Liver (tissue), 9 donors: Measurements from ENCODE around the gene CHCT1. TPM values are rescaled to one million over a fixed set of nuclear protein-coding genes. Genes with fewer than 3 reads are reported as not detected.

Experiments used
- DNase-seq: peaks from one replicate; pipeline ENCODE4 v3.0.0-alpha.2; 2017; ENCODE audit warnings: low spot score
- H3K27ac ChIP-seq, 2 donors: one replicate each; pipeline ENCODE4 v1.7.0; 2013; ENCODE audit warnings: inconsistent platforms in 2 of 2, low read length in 2 of 2, control low read depth in 1 of 2, low read depth in 1 of 2, mild to moderate bottlenecking in 1 of 2
- H3K27me3 ChIP-seq, 4 donors: one replicate each; pipeline versions ENCODE4 v1.6.1 to v1.7.0; 2013; ENCODE audit warnings: low read length in 3 of 4, inconsistent platforms in 1 of 4, mild to moderate bottlenecking in 1 of 4, moderate library complexity in 1 of 4; ENCODE audit not compliant: control insufficient read depth in 4 of 4, insufficient read depth in 4 of 4
- H3K36me3 ChIP-seq, 4 donors: one replicate each; pipeline versions ENCODE4 v1.6.1 to v1.7.0; 2013; ENCODE audit warnings: low read length in 3 of 4, mild to moderate bottlenecking in 3 of 4, low read depth in 1 of 4, moderate library complexity in 1 of 4; ENCODE audit not compliant: control insufficient read depth in 4 of 4, insufficient read depth in 3 of 4
- H3K4me1 ChIP-seq, 4 donors: one replicate each; pipeline versions ENCODE4 v1.6.1 to v1.7.0; 2013; ENCODE audit warnings: low read length in 3 of 4, mild to moderate bottlenecking in 3 of 4, moderate library complexity in 1 of 4; ENCODE audit not compliant: control insufficient read depth in 4 of 4, insufficient read depth in 4 of 4
- H3K4me3 ChIP-seq, 3 donors: one replicate each; pipeline versions ENCODE4 v1.6.1 to v1.7.0; 2013; ENCODE audit warnings: low read length in 3 of 3, control low read depth in 1 of 3, low read depth in 1 of 3, mild to moderate bottlenecking in 1 of 3
- H3K9ac ChIP-seq, 2 donors: one replicate each; pipeline ENCODE4 v1.7.0; 2013; ENCODE audit warnings: low read length in 2 of 2, mild to moderate bottlenecking in 2 of 2, moderate library complexity in 2 of 2, control low read depth in 1 of 2, low read depth in 1 of 2
- H3K9me3 ChIP-seq, 4 donors: one replicate each; pipeline versions ENCODE4 v1.6.1 to v1.7.0; 2013; ENCODE audit warnings: low read length in 3 of 4; ENCODE audit not compliant: control insufficient read depth in 4 of 4
- ATF3 ChIP-seq: IDR thresholded peaks from 2 replicates; pipeline ENCODE4 v1.6.1; 2016; ENCODE audit warnings: antibody characterized with exemption
- EGR1 ChIP-seq, 2 donors: IDR thresholded peaks; 2 replicates each; pipeline ENCODE4 v1.6.1; 2016 to 2018; ENCODE audit warnings: antibody characterized with exemption in 2 of 2, low read depth in 2 of 2
- FOXA1 ChIP-seq: IDR thresholded peaks from 2 replicates; pipeline ENCODE4 v1.6.1; 2016; ENCODE audit warnings: antibody characterized with exemption
- FOXA2 ChIP-seq: IDR thresholded peaks from 2 replicates; pipeline ENCODE4 v1.6.1; 2016; ENCODE audit warnings: antibody characterized with exemption
- GABPA ChIP-seq, 2 donors: IDR thresholded peaks in 1 of 2; conservative IDR thresholded peaks in 1 of 2; 2 replicates each; pipeline ENCODE4 v1.6.1; 2016; ENCODE audit warnings: antibody characterized with exemption in 2 of 2, mild to moderate bottlenecking in 1 of 2, moderate library complexity in 1 of 2
- HNF4A ChIP-seq, 2 donors: conservative IDR thresholded peaks; 2 replicates each; pipeline ENCODE4 v1.6.1; 2016; ENCODE audit warnings: antibody characterized with exemption in 2 of 2, mild to moderate bottlenecking in 2 of 2
- JUND ChIP-seq, 2 donors: IDR thresholded peaks; 2 replicates each; pipeline ENCODE4 v1.6.1; 2016; ENCODE audit warnings: antibody characterized with exemption in 2 of 2
- NR2F2 ChIP-seq: IDR thresholded peaks from 2 replicates; pipeline ENCODE4 v1.6.1; 2016; ENCODE audit warnings: antibody characterized with exemption
- RAD21 ChIP-seq, 2 donors: IDR thresholded peaks; 2 replicates each; pipeline ENCODE4 v1.6.1; 2016; ENCODE audit warnings: antibody characterized with exemption in 2 of 2, mild to moderate bottlenecking in 2 of 2
- REST ChIP-seq: IDR thresholded peaks from 2 replicates; pipeline ENCODE4 v1.6.1; 2016; ENCODE audit warnings: antibody characterized with exemption, mild to moderate bottlenecking
- RXRA ChIP-seq, 2 donors: IDR thresholded peaks; 2 replicates each; pipeline ENCODE4 v1.6.1; 2017 to 2018; ENCODE audit warnings: antibody characterized with exemption in 2 of 2, mild to moderate bottlenecking in 1 of 2
- TAF1 ChIP-seq: conservative IDR thresholded peaks from 2 replicates; pipeline ENCODE4 v1.6.1; 2016; ENCODE audit warnings: antibody characterized with exemption, mild to moderate bottlenecking
- YY1 ChIP-seq: IDR thresholded peaks from 2 replicates; pipeline ENCODE4 v1.6.1; 2016; ENCODE audit warnings: antibody characterized with exemption, mild to moderate bottlenecking
- WGBS: extraction: QIAGEN DNeasy Blood & Tissue Kit; methylation state at CpG from one replicate; pipeline ENCODE4 v1.1.7; 2013; 5-methylcytosine and 5-hydroxymethylcytosine counted together
- polyA plus RNA-seq, 2 donors: library from polyadenylated mRNA; stranded (reverse) in 1 of 2; unstranded in 1 of 2; fragments of 200-250 nt in 1 of 2; fragments of >200 nt in 1 of 2; fragmentation: Nextera tagmentation in 1 of 2; extraction: Ambion mirVana in 1 of 2; gene quantifications; one replicate each; pipeline versions ENCODE4 v1.2.1 to v1.2.3, GENCODE V29; 2013 to 2015
- total RNA-seq, 2 donors: library from RNA; depleted of rRNA; stranded (reverse); fragments of >200 nt; gene quantifications; one replicate each; pipeline ENCODE4 v1.2.3, GENCODE V29; 2014
- TF ChIP-seq, protein P1 (sequence below): IDR thresholded peaks from 2 replicates; pipeline ENCODE4 v1.6.1; 2016; ENCODE audit warnings: antibody characterized with exemption
- TF ChIP-seq, protein P2 (sequence below): IDR thresholded peaks from 2 replicates; pipeline ENCODE4 v1.6.1; 2016; ENCODE audit warnings: antibody characterized with exemption
- TF ChIP-seq, protein P3 (sequence below): fragments of 150-350 bp; IDR thresholded peaks from 2 replicates; pipeline ENCODE4 v1.5.1; 2017; ENCODE audit warnings: improper control_type of control experiment, low read depth, low read length; ENCODE audit not compliant: missing input control
- donor health status: healthy.
- donor health status: healthy.
- donor health status: healthy.
- donor health status: healthy.
- donor health status: healthy.

CHCT1 gene
- total and polyA plus RNA-seq, 4 donors = not detected

DNA sequence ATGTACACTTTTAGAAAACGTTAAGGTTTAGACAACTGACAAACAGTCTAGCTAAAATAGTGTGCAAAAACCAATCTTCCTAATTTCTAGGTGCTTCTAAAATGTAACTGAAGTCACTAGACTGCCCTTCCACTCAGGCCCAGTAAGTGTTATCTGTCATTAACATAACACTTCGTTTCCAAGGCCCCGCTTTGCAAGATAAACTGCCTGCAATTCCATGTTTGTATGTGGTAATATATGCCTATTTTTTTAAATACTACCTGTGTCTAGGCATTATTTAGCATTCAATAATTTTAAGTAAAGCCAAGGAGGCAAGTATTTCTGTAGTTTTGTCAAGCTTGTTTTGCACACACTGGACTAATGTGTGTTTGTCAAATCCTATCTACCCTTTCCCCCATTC is 33.5 kb upstream of the CHCT1 start:
- TF ChIP-seq ATF3 = no peak
- no peak for TF ChIP-seq EGR1 (IDR thresholded peaks at IDR 0.05; ENCODE audit: low read depth in 2 of 2)
- TF ChIP-seq FOXA1 = no peak
- TF ChIP-seq, protein P1, sequence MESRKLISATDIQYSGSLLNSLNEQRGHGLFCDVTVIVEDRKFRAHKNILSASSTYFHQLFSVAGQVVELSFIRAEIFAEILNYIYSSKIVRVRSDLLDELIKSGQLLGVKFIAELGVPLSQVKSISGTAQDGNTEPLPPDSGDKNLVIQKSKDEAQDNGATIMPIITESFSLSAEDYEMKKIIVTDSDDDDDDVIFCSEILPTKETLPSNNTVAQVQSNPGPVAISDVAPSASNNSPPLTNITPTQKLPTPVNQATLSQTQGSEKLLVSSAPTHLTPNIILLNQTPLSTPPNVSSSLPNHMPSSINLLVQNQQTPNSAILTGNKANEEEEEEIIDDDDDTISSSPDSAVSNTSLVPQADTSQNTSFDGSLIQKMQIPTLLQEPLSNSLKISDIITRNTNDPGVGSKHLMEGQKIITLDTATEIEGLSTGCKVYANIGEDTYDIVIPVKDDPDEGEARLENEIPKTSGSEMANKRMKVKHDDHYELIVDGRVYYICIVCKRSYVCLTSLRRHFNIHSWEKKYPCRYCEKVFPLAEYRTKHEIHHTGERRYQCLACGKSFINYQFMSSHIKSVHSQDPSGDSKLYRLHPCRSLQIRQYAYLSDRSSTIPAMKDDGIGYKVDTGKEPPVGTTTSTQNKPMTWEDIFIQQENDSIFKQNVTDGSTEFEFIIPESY = no peak
- TF ChIP-seq YY1 = no peak
- TF ChIP-seq, protein P2, sequence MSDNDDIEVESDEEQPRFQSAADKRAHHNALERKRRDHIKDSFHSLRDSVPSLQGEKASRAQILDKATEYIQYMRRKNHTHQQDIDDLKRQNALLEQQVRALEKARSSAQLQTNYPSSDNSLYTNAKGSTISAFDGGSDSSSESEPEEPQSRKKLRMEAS = no peak
- TF ChIP-seq NR2F2 = no peak
- Histone ChIP-seq H3K4me1 (peaks cover 0 to 35% (median 10%) of the 10 kb centered on the region in 4 donors), H3K9me3 (no peaks in the 10 kb centered on the region), H3K27ac (no peak overlapping the region), H3K4me3 (no peak overlapping the region), H3K27me3 (no peaks in the 10 kb centered on the region), H3K9ac (no peak overlapping the region), H3K36me3 (no peaks in the 10 kb centered on the region)
- DNase-seq = no peak
- 51% methylated on average over 3 of the region's 3 CpGs for WGBS

DNA sequence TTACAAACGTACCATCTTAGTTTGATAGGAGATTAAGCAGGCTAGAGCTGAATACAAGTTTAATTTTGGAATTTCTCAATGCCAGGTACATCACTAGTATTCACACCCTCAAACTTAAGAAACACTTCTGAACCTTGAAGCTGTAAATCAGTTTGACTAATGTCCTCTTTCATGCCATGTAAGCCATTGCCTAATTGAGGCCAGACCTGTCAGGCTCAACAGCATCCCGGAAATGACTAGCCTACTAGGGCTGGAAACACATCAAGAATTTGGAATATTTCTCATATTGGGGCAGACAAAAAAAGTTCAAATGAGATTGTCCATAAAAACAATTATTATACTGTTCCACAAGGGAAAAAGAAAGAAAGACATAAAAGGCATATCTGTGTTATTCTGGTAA is 32.1 kb upstream of the CHCT1 start:
- Histone ChIP-seq H3K4me1 (peaks cover 0 to 35% (median 10%) of the 10 kb centered on the region in 4 donors), H3K36me3 (no peaks in the 10 kb centered on the region), H3K4me3 (peak overlapping the region in 2 of 3 donors; percentile 73 to 76), H3K27ac (peak overlapping the region; percentile 94 to 96), H3K9ac (peak overlapping the region; percentile 11 to 48), H3K9me3 (no peaks in the 10 kb centered on the region), H3K27me3 (no peaks in the 10 kb centered on the region)
- no peak for DNase-seq
- 66% methylated on average over 2 of the region's 2 CpGs for WGBS
- TF ChIP-seq REST (no peak), RAD21 (IDR thresholded peaks at IDR 0.05) (no peak), NR2F2 (no peak)

- Histone ChIP-seq H3K27ac (peak overlapping the region; percentile 94 to 96), H3K4me3 (peak overlapping the region; percentile 73 to 76 (median 75)), H3K4me1 (peaks cover 0 to 29% (median 10%) of the 10 kb centered on the region in 4 donors), H3K9me3 (no peaks in the 10 kb centered on the region), H3K36me3 (no peaks in the 10 kb centered on the region), H3K9ac (peak overlapping the region; percentile 72 to 80), H3K27me3 (no peaks in the 10 kb centered on the region)
- DNase-seq = peak; percentile 61
- WGBS = 3% methylated on average over 15 of the region's 15 CpGs
- TF ChIP-seq JUND (IDR thresholded peaks at IDR 0.05) = no peak
- TF ChIP-seq FOXA2 = no peak
- peak; percentile 85 for TF ChIP-seq REST
- no peak for TF ChIP-seq GABPA (IDR thresholded peaks at IDR 0.05 in 1 of 2, conservative IDR thresholded peaks at IDR 0.05 in 1 of 2)
- no peak for TF ChIP-seq HNF4A (conservative IDR thresholded peaks at IDR 0.05)
- TF ChIP-seq NR2F2 = no peak
- TF ChIP-seq RXRA (IDR thresholded peaks at IDR 0.05) = no peak
- TF ChIP-seq, protein P3, sequence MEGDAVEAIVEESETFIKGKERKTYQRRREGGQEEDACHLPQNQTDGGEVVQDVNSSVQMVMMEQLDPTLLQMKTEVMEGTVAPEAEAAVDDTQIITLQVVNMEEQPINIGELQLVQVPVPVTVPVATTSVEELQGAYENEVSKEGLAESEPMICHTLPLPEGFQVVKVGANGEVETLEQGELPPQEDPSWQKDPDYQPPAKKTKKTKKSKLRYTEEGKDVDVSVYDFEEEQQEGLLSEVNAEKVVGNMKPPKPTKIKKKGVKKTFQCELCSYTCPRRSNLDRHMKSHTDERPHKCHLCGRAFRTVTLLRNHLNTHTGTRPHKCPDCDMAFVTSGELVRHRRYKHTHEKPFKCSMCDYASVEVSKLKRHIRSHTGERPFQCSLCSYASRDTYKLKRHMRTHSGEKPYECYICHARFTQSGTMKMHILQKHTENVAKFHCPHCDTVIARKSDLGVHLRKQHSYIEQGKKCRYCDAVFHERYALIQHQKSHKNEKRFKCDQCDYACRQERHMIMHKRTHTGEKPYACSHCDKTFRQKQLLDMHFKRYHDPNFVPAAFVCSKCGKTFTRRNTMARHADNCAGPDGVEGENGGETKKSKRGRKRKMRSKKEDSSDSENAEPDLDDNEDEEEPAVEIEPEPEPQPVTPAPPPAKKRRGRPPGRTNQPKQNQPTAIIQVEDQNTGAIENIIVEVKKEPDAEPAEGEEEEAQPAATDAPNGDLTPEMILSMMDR = no peak
- peak; percentile 66 for TF ChIP-seq TAF1
Observed at GRCh38 chr17:60390925-60391470, 31.3 kb upstream of the CHCT1 start.
